ENCODE measurements around the gene FBXL17.

- TF ChIP-seq POLR2A (IDR thresholded peaks at IDR 0.05) = no peak
- no peak for TF ChIP-seq CTCF (IDR thresholded peaks at IDR 0.05)
Observed at GRCh38 chr5:107826311-107827000, 555.4 kb downstream of the FBXL17 start.
